Activated CD8-positive, alpha-beta T cell treated with anti-CD3 and anti-CD28 coated beads for 36 hours (primary cell): ENCODE measurements around the gene PCBP2. TPM values are rescaled to one million over a fixed set of nuclear protein-coding genes. Genes with fewer than 3 reads are reported as not detected.
"Not testable (repeated sequence)": the region's sequence is repeated elsewhere in the genome, so short reads cannot be mapped to it uniquely, and the experiment has no call there.

ENCODE experiments used
- ATAC-seq: fragments of 200-7000 bp; cut with Tn5 transposase; one replicate; pipeline ENCODE4 v1.10.0; 2021; ENCODE audit warnings: mild to moderate bottlenecking, moderate library complexity
- CTCF ChIA-PET: fragments of 350-600 bp; sonication (Branson Sonifier 250); formaldehyde crosslinking; loops from one replicate; lab custom pipeline; 2021; ENCODE audit warnings: antibody characterized with exemption; lab: Charles Lee
- POLR2A ChIA-PET: fragments of 350-600 bp; sonication (Branson Sonifier 250); formaldehyde crosslinking; loops from one replicate; lab custom pipeline; 2021; ENCODE audit warnings: antibody characterized with exemption; lab: Charles Lee
- DNase-seq: peaks from one replicate; pipeline ENCODE4 v3.0.0-alpha.2; 2020
- H3K27ac Mint-ChIP-seq: one replicate; pipeline ENCODE4 v1.8.0; 2021; ENCODE audit warnings: mild to moderate bottlenecking, mixed read lengths
- H3K27me3 Mint-ChIP-seq: one replicate; pipeline ENCODE4 v1.8.0; 2021; ENCODE audit warnings: mixed read lengths
- H3K36me3 Mint-ChIP-seq: one replicate; pipeline ENCODE4 v1.8.0; 2021; ENCODE audit warnings: low read depth, mixed read lengths
- H3K4me1 Mint-ChIP-seq: one replicate; pipeline ENCODE4 v1.8.0; 2021; ENCODE audit warnings: low read depth, mixed read lengths
- H3K4me3 Mint-ChIP-seq: one replicate; pipeline ENCODE4 v1.8.0; 2021; ENCODE audit warnings: mild to moderate bottlenecking, moderate library complexity, mixed read lengths
- H3K9me3 Mint-ChIP-seq: one replicate; pipeline ENCODE4 v1.8.0; 2021; ENCODE audit warnings: mixed read lengths
- CTCF ChIP-seq: fragments of 200-600 bp; IDR thresholded peaks from one replicate; pipeline ENCODE4 v1.8.0; 2022; ENCODE audit warnings: antibody characterized with exemption, mild to moderate bottlenecking
- intact Hi-C: fragments of 100-400 bp; cut with micrococcal nuclease; formaldehyde crosslinking; loops from one replicate; pipeline ENCODE4 v1.10.0; 2022
- total RNA-seq, 2 experiments: library from RNA; stranded (reverse); gene quantifications; one replicate each; pipeline ENCODE4 v1.2.3, GENCODE V29; 2021

The PCBP2 gene
- 100 to 1,000 TPM; 958 to 973 TPM for total RNA-seq

DNA sequence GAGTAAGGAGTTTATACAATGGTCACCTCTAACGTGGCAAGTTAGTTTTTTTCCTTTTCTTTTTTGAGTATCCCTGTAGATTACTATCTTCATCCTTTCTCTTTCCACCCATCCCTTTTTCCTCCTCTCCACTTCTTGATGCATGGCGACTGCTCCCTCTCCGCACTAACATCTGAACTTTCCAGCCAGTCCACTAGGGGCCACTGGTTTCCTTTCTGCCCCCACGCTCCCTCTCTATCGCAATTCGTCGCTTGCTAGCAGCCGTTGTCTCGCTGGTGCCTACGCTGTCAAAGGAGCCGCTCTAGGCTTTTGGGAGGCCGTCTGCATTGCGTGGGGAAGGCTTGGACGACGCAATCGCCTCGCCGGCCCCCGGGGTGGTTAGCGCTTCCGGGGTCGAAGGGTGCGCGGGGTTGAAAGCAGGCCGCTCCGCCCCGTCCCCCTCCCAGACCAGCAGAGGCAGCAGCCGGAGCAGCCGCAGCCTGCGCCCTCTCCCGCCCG lies at the start of gene PCBP2:
Gene PCBP2 (plus strand): TSS at position 442 of the 498 bp plus-strand sequence. CDS start 2,699 bp downstream, outside the sequence.
- no peaks in the 10 kb centered on the region for H3K27me3 Mint-ChIP-seq
- intact Hi-C loops, result no loop called here
- peaks cover 53% of the 10 kb centered on the region for H3K36me3 Mint-ChIP-seq

GRCh38 chr12:53402351-53402750 lies 49.6 kb upstream of the PCBP2 start:
- H3K27ac Mint-ChIP-seq, H3K27me3 Mint-ChIP-seq, H3K4me1 Mint-ChIP-seq, H3K4me3 Mint-ChIP-seq, DNase-seq, H3K9me3 Mint-ChIP-seq, ATAC-seq, intact Hi-C loops: not testable (repeated sequence)
- ChIA-PET CTCF (interaction anchor here (1.4 kb wide), 2 partner anchors 50 to 58 kb away, joined by 4 read pairs; no protein-coding TSS in a partner anchor), POLR2A (interaction anchor here (3.0 kb wide), 1 partner anchor 19 kb away, joined by 9 read pairs; no protein-coding TSS in a partner anchor)
- peaks cover 16% of the 10 kb centered on the region for H3K36me3 Mint-ChIP-seq

More for the DNA sequence above, at the start of gene PCBP2:
- peak within 1 kb of the TSS; percentile 91 for H3K4me3 Mint-ChIP-seq
- peaks cover 38% of the 10 kb centered on the region for H3K4me1 Mint-ChIP-seq
- DNase-seq, result peak; percentile 98
- CTCF ChIA-PET, result interaction anchor here (1.0 to 1.4 kb wide), 3 partner anchors 10 to 107 kb away, joined by 3 to 5 read pairs (median 4); partner anchors contain the start of gene PRR13
- H3K9me3 Mint-ChIP-seq, result no peaks in the 10 kb centered on the region
- TF ChIP-seq CTCF, result peak; percentile 86
- POLR2A ChIA-PET, result interaction anchor here (1.0 to 43.3 kb wide), 2 partner anchors 35 to 149 kb away, joined by 3 to 1494 read pairs; partner anchors contain the start of genes MAP3K12, NPFF and TARBP2
- peak; percentile 94 for ATAC-seq
- peak within 1 kb of the TSS; percentile 99 for H3K27ac Mint-ChIP-seq

- ChIA-PET CTCF (interaction anchor here (1.4 to 2.0 kb wide), 2 partner anchors 51 to 106 kb away, joined by 4 to 6 read pairs; no protein-coding TSS in a partner anchor), POLR2A (interaction anchor here (3.0 kb wide), 1 partner anchor 20 kb away, joined by 9 read pairs; no protein-coding TSS in a partner anchor)
- no peak for TF ChIP-seq CTCF
- Mint-ChIP-seq H3K27ac (no peak overlapping the region), H3K9me3 (no peaks in the 10 kb centered on the region), H3K4me3 (no peak overlapping the region), H3K4me1 (peaks cover 3% of the 10 kb centered on the region), H3K36me3 (peaks cover 16% of the 10 kb centered on the region), H3K27me3 (no peaks in the 10 kb centered on the region)
- DNase-seq (no peak), ATAC-seq (no peak)
- intact Hi-C loops, result no loop called here
Observed at GRCh38 chr12:53402871-53403270, 49.0 kb upstream of the PCBP2 start.

GRCh38 chr12:53410951-53411350 lies 41.0 kb upstream of the PCBP2 start:
- Mint-ChIP-seq H3K4me1 (peaks cover 34% of the 10 kb centered on the region), H3K4me3 (no peak overlapping the region), H3K9me3 (no peaks in the 10 kb centered on the region), H3K36me3 (peaks cover 41% of the 10 kb centered on the region), H3K27me3 (no peaks in the 10 kb centered on the region), H3K27ac (no peak overlapping the region)
- no peak for DNase-seq
- ChIA-PET POLR2A (interaction anchor here (1.0 kb wide), 1 partner anchor 15 kb away, joined by 5 read pairs; no protein-coding TSS in a partner anchor), CTCF (interaction anchor here (1.1 to 6.6 kb wide), 4 partner anchors 10 to 90 kb away, joined by 5 to 42 read pairs (median 18); partner anchors contain the start of gene AAAS)
- no peak for TF ChIP-seq CTCF
- ATAC-seq, result no peak
- intact Hi-C loops, result no loop called here

GRCh38 chr12:53413485-53414204 lies 38.3 kb upstream of the PCBP2 start:
- peaks cover 36% of the 10 kb centered on the region for H3K36me3 Mint-ChIP-seq
- H3K27me3 Mint-ChIP-seq, result no peaks in the 10 kb centered on the region
- CTCF ChIA-PET, result interaction anchor here (0.7 to 6.6 kb wide), 8 partner anchors 47 to 95 kb away, joined by 3 to 42 read pairs (median 6); partner anchors contain the start of gene AAAS
- no peaks in the 10 kb centered on the region for H3K9me3 Mint-ChIP-seq
- DNase-seq (no peak), ATAC-seq (no peak)
- intact Hi-C loops, result no loop called here
- no peak for TF ChIP-seq CTCF
- H3K4me1 Mint-ChIP-seq, result peaks cover 56% of the 10 kb centered on the region
- no peak overlapping the region for H3K4me3 Mint-ChIP-seq
- peak overlapping the region; percentile 66 for H3K27ac Mint-ChIP-seq
- POLR2A ChIA-PET, result interaction anchor here (0.6 to 1.2 kb wide), 2 partner anchors 45 to 95 kb away, joined by 3 to 4 read pairs; no protein-coding TSS in a partner anchor
